RWPE2 (cell line): ENCODE measurements around the gene PPFIA2.
A peak's percentile ranks its signal among the peaks of the same experiment; 100 is the strongest.

Source experiments
- ATAC-seq: fragments of 200-7000 bp; cut with Tn5 transposase; 3 replicates; pipeline ENCODE4 v1.9.1; 2021; ENCODE audit warnings: low read depth
- DNase-seq: peaks from one replicate; pipeline ENCODE4 v3.0.0-alpha.2; 2020; ENCODE audit warnings: low spot score
- H3K27ac ChIP-seq: fragments of 450-650 bp; 2 replicates; pipeline ENCODE4 v1.5.1; 2017; ENCODE audit warnings: mild to moderate bottlenecking; ENCODE audit not compliant: poor library complexity, severe bottlenecking
- H3K27me3 ChIP-seq: fragments of 250-450 bp; sonication (Bioruptor Pico); 2 replicates; pipeline ENCODE4 v1.5.1; 2021; ENCODE audit warnings: mild to moderate bottlenecking, moderate library complexity; ENCODE audit not compliant: insufficient read depth, poor library complexity, severe bottlenecking
- H3K36me3 ChIP-seq: fragments of 250-450 bp; sonication (Bioruptor Pico); 2 replicates; pipeline ENCODE4 v1.5.1; 2020; ENCODE audit warnings: low read depth, mild to moderate bottlenecking, moderate library complexity
- H3K4me1 ChIP-seq: fragments of 250-450 bp; sonication (Bioruptor Pico); 2 replicates; pipeline ENCODE4 v1.5.1; 2021; ENCODE audit warnings: mild to moderate bottlenecking, moderate library complexity; ENCODE audit not compliant: insufficient read depth, poor library complexity, severe bottlenecking
- H3K4me3 ChIP-seq: fragments of 250-450 bp; sonication (Bioruptor Pico); 2 replicates; pipeline ENCODE4 v1.5.1; 2021; ENCODE audit warnings: mild to moderate bottlenecking, moderate library complexity; ENCODE audit not compliant: severe bottlenecking
- H3K9me3 ChIP-seq: fragments of 250-450 bp; sonication (Bioruptor Pico); 2 replicates; pipeline ENCODE4 v1.5.1; 2021; ENCODE audit warnings: mild to moderate bottlenecking, moderate library complexity; ENCODE audit not compliant: severe bottlenecking
- CTCF ChIP-seq: fragments of 450-650 bp; IDR thresholded peaks from one replicate; pipeline ENCODE4 v1.5.1; 2017; ENCODE audit warnings: mild to moderate bottlenecking, moderate library complexity; ENCODE audit not compliant: poor library complexity, severe bottlenecking

The PPFIA2 gene

GRCh38 chr12:81288651-81289050 is 470.5 kb downstream of the PPFIA2 start:
- Histone ChIP-seq H3K4me3 (no peak overlapping the region), H3K27me3 (peaks cover 7% of the 10 kb centered on the region), H3K9me3 (no peaks in the 10 kb centered on the region), H3K27ac (no peak overlapping the region), H3K36me3 (no peaks in the 10 kb centered on the region), H3K4me1 (no peaks in the 10 kb centered on the region)
- ATAC-seq (no peak), DNase-seq (no peak)
- TF ChIP-seq CTCF = no peak

- Histone ChIP-seq H3K4me3 (no peak overlapping the region), H3K4me1 (no peaks in the 10 kb centered on the region), H3K9me3 (no peaks in the 10 kb centered on the region), H3K27me3 (peaks cover 5% of the 10 kb centered on the region), H3K27ac (no peak overlapping the region), H3K36me3 (no peaks in the 10 kb centered on the region)
- TF ChIP-seq CTCF = no peak
- DNase-seq = no peak
- ATAC-seq = peak; percentile 48; the same call in 2 of the 3 replicates
These were observed 475.0 kb downstream of the PPFIA2 start for GRCh38 chr12:81284137-81284536.

DNA sequence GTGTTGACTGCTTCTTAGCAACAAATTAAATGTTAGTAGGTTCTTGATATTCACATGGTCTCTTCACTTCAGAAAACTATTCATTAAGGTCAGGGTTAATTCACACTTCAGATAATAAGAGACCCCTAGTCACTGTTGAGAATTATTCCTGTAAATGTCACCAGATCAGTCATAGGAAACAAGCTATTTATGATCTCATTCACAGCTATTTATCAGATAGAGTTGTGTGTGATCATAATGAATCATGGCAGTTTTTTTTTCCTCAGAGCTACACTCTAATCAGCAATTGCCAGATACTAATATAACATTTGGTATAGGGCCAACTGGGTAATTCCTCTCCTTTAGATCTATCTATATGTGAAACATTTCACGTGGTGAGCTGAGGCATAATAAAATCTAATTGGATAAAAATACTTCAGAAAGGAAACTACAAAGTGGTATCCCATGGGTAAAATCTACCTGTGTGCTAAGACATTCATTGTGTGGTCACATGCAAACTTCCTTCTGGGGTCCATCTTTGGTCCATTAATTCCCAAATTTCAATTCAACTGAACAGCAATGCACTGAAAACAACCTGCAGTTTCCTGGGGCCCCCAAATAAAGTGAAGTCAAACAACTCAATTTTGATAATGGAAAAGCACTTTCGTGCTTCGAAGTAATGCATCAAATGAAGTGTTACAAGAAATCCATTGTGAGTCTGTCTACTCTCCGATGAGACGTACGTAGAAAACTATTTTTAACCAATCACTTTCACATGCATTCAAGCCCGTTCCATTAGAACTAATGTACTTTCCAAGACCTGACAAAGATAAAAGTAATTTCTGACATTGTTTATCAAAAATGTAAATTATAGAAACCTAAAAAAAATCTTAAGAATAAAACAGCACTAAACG is 484.3 kb downstream of the PPFIA2 start:
- H3K4me3 ChIP-seq = no peak overlapping the region
- H3K27me3 ChIP-seq = no peaks in the 10 kb centered on the region
- H3K9me3 ChIP-seq = no peaks in the 10 kb centered on the region
- H3K27ac ChIP-seq = no peak overlapping the region
- ATAC-seq (no peak; the same call in 2 of the 3 replicates), DNase-seq (no peak)
- H3K4me1 ChIP-seq = no peaks in the 10 kb centered on the region
- no peaks in the 10 kb centered on the region for H3K36me3 ChIP-seq
- TF ChIP-seq CTCF = no peak

- H3K36me3 ChIP-seq = no peaks in the 10 kb centered on the region
- no peaks in the 10 kb centered on the region for H3K27me3 ChIP-seq
- H3K4me3 ChIP-seq = no peak overlapping the region
- H3K4me1 ChIP-seq = no peaks in the 10 kb centered on the region
- no peak for DNase-seq
- H3K9me3 ChIP-seq = no peaks in the 10 kb centered on the region
- TF ChIP-seq CTCF = no peak
- no peak for ATAC-seq
- H3K27ac ChIP-seq = no peak overlapping the region
These were observed 488.8 kb downstream of the PPFIA2 start for GRCh38 chr12:81270385-81270784.

GRCh38 chr12:81263072-81263471 is 496.1 kb downstream of the PPFIA2 start:
- Histone ChIP-seq H3K4me3 (no peak overlapping the region), H3K36me3 (no peaks in the 10 kb centered on the region), H3K27me3 (no peaks in the 10 kb centered on the region), H3K4me1 (no peaks in the 10 kb centered on the region), H3K27ac (no peak overlapping the region), H3K9me3 (no peaks in the 10 kb centered on the region)
- DNase-seq = no peak
- no peak for ATAC-seq
- TF ChIP-seq CTCF = no peak
